Stimulated activated CD4-positive, alpha-beta T cell treated with anti-CD3 and anti-CD28 coated beads, Interleukin-15, amount 100 ng/mL, for 48 hours (primary cell): Measurements from ENCODE around the gene TRAFD1.
"Not testable (repeated sequence)": the region's sequence is repeated elsewhere in the genome, so short reads cannot be mapped to it uniquely, and the experiment has no call there.

Experiments
- DNase-seq, 2 donors: peaks; one replicate each; pipeline ENCODE4 v3.0.0-alpha.2; 2020; ENCODE audit warnings: low read depth in 2 of 2

TRAFD1 gene

DNA sequence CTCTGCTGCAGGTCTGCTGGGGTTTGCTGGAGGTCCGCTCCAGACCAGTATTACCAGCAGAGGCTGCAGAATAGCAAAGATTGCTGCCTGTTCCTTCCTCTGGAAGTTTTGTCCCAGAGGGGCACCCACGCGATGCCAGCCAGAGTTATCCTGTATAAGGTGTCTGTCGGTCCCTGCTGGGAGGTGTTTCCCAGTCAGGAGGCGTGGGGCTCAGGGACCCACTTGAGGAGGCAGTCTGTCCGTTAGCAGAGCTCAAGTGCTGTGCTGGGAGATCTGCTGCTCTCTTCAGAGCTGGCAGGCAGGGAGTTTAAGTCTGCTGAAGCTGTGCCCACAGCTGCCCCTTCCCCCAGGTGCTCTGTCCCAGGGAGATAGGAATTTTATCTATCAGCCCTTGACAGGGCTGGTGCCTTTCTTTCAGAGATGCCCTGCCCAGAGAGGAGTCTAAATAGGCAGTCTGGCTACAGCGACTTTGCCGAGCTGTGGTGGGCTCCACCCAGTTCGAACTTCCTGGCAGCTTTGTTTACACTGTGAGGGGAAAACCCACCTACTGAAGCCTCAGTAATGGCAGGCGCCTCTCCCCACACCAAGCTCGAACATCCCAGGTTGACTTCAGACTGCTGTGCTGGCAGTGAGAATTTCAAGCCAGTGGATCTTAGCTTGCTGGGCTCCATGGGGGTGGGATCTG, 33.2 kb downstream of the TRAFD1 start:
- DNase-seq: not testable (repeated sequence)

DNA sequence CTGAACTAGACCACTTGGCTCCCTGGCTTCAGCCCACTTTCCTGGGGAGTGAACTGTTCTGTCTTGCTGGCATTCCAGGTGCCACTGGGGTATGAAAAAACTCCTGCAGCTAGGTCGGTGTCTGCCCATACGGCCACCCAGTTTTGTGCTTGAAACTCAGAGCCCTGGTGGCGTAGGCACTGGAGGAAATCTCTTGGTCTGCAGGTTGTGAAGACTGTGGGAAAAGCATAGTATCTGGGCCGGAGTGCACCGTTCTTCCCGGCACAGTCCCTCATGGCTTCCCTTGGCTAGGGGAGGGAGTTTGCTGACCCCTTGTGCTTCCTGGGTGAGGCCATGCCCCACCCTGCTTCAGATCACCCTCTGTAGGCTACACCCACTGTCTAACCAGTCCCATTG, 33.8 kb downstream of the TRAFD1 start:
- no peak for DNase-seq

DNA sequence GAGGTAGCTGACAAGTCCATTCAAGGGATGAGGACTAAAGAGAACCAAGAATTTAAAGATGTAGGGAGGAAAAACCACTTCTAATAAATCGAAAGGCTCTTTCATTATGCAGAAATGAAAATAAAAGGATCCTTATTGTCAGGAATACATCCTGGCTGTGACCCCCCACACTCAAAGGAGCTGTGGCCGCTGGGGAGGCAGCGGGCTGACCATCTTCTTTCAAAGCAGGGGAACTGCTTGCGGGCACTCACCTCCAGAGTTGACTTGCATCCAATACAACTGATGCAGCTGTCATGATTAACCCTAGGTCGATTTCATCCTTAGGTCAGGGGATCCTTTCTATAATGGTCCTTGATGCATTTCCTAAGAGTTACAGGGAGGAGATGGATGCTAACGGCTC, 35.3 kb downstream of the TRAFD1 start:
- DNase-seq: no peak

DNA sequence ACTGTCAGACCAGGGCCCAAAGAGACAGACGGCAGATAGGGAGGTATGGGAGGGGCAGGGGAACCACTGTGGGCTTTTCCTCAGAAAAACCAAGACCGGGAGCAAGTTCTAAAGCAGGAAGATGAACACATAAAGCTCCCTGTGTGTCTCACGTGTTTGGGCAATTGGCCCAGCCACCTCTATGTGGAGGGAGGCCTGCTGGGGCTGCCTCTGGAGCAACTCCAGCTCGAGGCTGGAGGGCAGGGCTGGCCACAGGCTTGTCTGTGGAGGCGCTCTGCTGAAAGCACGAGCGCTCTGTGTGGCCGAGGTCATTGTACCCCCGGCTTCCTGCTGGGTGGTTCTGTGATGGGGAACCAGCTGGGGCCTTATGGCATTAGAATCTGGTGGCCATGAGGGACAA, 36.4 kb downstream of the TRAFD1 start:
- no peak for DNase-seq

DNA sequence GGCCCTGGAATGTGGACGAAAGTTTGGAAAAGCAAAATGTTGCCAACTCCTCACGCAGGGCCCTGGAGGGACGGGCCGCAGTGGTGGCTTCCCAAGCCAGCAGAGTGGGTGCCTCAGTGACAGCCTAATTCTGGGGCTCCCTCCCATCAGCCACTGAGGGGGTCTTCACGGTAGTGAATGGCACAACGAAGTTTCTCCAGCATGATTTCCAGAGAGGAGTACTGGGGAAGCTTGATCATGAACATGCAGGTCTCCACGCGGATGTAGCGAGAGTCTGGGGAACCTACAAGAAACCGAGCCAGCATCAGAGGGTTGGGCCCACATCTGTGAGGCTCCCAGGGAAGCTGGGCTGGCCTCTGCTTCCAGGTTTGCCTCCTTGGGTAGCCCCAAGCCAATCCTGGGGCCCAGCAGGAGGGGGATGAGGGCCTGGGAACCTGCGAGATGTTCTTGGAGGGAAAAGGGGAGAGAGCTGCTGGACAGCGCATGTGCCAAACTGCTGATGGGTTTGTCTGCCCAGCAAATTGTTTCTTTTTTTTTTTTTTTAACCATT, 37.0 kb downstream of the TRAFD1 start:
- DNase-seq: no peak

DNA sequence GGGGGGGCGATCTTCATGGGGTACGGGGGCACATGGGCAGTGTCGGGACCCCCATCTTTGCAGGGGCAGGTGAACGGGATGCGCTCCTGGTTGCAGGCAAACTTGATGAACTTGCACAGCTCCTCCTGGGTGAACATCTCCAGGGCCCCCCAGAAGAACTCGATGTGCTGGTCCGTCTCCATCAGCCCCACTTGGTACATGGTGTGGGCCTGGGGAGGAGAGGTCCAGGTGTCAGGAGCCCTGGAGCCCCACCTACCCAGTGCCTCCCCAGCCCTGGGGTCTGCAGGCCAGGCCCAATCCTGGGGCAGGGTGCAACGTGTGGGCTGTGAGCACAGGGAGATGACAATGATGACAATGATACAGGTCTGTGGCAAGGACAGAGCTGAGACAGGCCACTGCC, 37.7 kb downstream of the TRAFD1 start:
- DNase-seq: no peak

DNA sequence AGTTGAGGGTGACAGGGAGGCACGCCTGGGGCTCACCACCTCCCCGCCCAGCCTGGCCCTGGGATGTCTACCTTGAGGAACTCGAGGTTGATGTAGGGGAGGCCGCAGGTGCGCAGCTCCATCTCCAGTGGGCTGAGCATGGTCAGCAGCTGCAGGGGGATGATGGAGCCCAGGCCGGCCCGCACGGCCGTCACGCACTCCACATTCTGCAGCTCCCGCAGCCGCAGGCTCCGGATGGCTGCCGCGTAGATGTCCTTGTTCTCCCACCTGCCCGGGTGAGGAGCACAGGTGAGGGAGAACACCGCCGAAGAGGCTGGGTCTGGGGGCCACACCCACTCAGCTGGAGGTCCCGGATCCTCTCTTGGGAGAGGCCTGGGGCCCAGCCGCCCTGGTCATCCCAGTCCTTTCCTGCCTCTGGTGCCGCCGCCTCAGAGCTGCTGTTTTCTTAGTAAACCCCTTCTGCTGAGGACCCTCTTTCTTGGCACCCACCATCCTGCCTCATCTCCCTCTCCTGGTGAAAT, 38.2 kb downstream of the TRAFD1 start:
- no peak for DNase-seq

DNA sequence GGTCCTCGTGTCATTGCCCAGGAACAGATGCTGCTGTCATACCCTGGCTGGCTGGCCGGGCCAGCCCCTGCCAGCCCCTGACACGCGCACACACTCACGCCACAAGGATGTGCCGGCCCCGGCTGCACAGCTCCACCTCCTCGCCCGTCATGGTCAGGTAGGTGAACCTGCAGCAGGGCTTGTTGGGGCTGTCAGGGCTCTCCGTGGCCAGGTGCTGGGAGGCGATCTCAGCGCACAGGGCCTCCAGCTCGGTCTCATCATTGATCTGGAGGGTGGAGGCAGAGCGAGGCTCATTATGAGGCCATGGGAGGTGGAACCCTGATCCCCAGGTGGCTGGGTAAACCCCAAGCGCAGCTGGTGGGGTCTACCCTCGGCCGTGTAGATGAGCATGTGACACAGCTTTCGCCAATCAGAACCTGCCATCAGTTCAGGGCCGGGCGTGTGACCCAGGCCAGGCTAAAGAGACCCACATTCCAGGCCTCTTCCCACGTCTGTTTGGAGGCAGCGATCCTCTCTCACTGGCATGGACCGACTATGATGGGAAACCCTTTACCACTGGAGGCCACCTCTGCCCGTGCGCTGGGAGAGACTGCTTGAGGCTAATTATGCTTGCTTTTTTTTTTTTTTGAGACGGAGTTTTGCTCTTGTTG, 38.8 kb downstream of the TRAFD1 start:
- no peak for DNase-seq

DNA sequence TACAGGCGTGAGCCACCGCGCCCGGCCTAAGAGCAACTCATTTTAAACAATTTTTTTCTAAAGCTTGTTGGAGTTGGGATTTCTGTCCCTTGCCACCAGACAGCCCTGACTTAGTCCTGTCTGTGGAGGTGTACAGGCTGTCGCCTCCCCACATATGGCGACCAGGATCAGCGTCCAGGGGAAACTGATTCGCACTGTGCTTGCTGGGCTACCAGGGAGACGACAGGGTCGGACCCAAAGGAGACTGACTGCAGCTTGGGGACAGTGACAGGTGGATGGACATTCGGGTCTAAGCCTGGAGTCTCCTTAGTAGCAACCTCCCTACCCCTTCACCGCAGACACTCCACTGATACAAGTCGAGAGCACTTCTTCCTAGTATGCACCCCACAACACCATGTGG, 40.3 kb downstream of the TRAFD1 start:
- DNase-seq: no peak

DNA sequence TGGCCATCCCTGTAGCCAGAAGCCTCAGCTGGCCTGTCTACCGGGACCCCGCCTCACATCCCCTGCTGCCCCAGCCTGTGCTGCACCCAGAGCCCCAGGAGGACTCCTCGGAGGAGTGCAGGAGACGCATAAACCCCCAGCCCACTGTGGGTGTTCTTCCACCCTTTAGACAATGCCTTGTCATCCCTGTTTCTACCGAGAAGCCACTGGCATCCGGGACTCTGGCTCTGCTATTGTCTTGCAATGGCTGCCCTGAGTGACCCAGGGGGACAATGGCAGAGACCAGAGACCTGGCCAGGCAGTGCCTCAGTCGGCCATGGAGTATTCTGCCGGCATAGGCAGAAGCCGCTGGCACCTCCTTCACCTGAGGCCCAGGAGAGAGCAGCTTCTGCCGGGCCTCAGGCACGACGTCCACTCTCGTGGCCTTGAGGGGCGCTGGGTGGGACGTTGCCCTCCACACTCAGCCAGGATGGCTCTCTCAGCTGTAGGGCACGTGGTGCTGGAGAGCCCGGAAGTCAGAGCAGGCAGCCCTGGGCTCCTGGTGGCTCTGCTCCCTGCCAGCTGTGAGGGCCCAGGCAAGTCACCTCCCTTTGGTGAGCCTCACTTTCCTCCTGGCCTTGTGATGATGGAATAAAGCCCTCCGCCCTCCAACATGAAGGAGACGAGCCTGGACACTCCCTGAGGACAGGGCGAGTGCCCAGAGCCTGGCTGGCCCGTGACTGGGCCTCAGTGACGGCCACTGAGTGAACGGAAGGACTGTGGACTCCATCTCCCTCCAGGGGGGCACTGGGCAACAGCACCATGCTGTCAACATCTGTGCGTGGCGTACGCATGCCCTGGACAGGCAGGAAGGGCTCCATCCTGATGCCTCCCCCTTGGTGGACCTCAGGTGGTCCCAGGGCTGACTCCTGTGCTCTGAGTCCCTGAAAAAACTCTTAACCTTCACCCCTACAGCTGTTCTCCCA, 41.0 kb downstream of the TRAFD1 start:
- DNase-seq: no peak

DNA sequence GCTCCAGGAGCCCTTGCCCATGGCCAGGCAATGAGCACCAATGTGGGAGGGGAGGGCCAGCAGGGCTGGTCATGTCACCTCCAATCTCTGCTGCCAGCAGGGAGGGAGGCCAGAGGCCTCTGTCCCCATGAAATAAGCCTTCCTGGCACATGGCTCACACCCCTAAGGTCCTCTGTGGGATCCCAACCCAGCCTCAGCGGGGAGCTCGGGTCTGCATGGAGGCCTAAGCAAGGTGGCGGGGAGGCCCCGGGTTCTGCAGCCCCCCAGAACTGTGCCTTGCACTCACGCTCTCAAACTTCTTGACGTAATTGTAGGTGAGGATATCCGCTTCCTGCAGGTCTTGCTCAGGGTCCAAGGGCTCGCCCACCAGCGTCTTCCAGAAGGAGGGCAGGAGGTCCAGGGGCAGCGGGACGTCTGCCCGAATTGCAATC, 41.7 kb downstream of the TRAFD1 start:
- DNase-seq: no peak

DNA sequence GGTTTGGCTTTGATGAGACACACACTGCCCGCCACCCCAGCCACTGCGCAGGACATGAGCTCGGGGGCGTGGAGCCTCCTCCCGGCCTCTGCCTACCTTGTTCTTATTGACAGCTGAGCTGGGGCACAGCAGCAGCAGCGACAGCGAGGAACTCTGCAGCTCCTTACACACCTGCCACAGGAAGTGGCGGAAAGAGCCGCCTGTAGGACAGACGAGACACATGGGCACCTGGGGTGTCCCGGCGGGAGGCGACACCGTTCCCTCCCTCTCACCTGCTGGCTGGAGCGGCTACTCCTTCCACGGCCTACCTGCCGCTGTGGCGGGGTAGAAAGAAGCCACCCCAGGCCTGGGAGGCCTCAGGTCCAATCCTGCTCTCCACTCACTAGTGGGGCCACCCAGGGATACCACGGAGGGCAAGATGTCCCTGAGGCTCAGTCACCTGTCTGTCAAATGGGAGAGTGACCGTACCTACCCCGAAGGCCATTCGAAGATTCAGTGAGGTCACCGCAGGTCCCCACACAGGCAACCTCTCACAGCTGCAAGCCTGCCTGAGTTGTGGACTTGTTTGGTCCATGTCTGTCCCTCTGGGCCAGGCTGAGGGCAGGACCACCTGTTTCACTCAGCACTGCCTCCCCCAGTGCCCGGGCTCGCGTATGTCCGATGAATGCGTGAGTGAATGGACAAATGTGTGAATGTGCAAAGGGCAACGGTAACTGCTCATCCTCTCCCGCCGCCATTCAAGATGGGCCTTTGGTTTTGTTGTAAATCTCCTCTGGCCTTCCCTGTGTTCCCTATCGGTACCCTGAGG, 42.6 kb downstream of the TRAFD1 start:
- no peak for DNase-seq

DNA sequence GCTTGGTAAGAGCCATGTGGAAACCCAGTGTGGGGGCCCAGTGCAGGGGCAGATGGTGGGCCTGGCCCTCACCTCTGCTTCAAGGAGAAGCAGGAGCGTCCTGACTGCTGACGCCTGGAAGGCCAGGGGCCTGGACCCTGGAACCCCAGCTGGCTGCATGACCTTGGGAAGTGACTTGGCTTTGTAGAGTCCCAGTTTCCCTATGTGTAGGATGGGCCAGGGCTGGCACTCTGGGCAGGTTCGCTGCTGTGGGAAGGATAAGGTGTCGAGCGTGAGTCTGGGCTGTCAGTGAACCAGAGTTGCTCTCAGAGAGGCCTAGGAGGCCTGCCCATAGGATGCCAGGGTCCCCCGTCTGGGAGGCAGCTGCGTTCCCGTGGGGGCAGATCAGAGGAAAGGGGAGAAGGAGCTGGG, 43.2 kb downstream of the TRAFD1 start:
- no peak for DNase-seq

DNA sequence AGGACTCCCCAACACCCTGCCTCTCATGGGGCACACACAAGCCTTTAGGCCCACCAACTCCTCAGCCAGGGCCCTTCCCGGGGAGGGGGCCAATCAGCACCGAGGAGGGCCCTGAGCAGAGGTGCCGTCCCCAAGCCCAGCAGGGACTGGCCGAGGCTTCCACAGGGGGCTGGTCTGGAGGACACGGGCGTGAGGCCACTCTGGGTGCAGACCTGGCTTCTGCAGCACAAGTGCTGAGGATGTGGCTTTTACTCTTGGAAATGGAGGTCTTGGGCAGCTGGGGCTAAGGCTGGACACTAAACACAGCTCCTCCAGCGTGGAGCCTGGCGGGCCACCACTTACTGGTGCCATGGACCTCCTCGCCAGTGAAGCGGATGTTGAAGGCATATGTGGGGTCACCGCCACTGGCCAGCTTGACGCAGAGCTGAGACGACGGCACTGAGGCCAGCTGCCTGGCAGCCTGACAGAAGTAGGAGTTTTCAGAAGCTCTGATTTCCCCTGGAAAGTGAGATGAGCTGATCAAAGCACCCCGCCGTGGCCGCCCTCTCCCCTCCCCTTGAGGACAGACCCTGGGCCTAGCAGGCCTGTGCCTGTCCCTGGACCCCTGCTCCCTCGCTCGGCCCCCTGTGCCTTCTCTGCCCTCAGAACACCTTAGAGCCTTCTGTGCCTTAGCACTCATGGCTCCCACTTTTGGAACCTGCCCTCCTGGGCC, 44.0 kb downstream of the TRAFD1 start:
- no peak for DNase-seq

DNA sequence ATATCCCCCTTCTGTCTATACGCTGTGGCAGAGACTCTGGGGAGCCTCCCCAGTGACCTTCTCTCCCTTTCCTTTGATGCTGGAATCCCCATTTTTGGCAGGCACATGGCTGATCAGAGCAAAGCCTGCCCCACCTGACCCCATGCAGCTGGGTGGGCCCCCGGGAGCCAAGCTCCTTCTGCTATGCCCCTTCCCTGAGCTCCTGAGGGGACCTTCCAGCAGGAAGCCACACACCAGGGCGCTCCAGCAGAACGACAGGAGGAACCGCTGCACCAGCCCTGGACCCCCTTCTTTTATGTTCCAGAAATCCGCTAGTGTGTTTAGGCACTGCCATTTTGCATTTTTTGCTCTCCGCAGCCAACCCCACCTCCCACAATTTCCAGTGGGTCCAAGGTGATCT, 44.6 kb downstream of the TRAFD1 start:
- no peak for DNase-seq

DNA sequence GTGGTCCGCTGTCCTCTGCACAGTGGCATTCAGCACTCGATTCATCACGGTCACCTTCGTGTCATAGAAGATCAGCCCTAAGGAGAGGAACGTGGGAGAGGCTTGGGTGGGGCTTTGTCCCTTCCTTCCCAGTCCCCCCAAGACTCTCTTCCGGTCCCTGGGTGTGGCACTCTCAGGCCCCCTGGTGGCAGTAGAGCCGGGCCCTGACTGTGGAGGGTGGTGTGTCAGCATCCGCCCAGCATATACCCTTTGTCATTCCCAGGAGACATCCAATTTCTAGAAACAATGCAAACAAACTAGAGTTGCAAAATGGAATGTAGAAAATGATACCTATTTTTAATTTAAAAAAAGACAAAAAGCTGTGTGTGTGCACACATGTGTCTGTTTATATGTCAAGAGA, 45.0 kb downstream of the TRAFD1 start:
- peak in 1 of 2 donors; percentile 18 for DNase-seq

DNA sequence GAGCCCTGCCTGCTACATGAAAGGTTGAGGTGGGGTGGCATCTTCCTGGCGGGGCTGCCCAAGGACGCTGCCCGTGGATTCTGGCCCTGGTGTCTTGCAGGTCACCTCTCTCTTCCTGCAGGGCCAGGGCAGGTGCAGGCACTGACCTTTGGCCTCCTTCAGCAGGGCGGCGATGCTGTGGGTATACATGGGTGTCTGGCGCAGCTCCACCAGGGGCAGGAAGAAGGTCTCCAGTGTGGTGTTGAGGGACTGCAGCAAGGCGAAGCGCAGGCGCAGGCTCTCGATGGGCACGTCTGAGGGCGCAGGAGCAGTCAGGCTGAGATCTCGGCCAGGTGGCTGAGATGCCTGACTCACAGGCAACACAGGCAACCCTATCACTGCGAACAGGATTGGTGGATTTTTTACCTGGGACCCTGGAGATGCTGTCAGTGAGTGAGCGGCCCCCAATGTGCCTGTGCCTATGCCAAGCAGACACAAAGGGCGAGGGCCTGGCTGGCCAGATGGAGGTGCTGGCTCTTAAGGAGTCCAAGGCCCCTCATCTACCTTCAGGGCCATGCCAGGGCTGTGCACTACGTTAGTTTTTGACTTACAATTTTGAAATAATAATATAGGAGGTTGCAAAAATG, 45.7 kb downstream of the TRAFD1 start:
- DNase-seq: no peak

DNA sequence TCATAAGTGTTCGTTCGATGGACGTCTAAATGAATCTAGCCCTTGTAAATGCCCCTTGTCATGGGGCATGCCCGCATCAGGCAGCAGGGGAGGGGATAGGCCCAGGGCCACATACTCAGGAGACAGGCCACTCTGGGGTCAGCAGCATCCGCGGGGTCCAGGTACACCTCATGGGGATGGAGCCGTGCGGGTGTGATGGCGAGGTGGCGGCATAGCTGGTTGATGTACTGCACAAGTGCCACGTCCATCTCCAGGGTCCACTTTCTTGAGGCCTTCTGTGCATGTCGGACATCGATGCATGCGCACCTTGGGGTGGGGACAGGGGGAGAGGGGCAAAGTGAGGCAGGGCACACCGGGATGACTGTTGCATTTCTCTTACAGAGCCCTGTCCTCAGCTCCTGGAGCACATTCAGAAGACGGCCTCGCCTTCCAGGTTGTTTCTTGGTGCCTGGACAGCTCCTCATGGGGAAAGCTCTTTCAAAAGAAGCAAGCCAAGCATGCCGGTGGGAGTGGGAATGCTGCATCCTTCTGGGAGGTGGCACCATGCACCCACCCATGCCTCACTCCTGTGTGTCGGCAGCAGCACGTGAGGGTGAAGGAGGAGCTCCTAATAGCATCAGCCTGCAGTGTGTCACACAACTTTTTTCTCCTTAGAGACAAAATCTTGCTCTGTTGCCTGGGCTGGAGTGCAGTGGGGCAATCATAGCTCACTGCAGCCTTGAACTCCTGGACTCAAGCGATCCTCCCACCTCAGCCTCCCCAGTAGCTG, 47.4 kb downstream of the TRAFD1 start:
- no peak for DNase-seq
